ENCODE measurements around the gene KIAA1143. TPM values are rescaled to one million over a fixed set of nuclear protein-coding genes. Genes with fewer than 3 reads are reported as not detected.

The KIAA1143 gene
- 7.5 and 16.9 TPM in 2 replicates for total RNA-seq

GRCh38 chr3:44761424-44762169 is at the start of gene KIAA1143, which contains the start of gene KIF15:
Gene KIAA1143, minus strand, starts transcription at chr3:44761619. Its CDS starts 17 bp downstream, at chr3:44761602.
Gene KIF15, plus strand, starts transcription at chr3:44761794. Its CDS starts 72 bp downstream, at chr3:44761866.

GRCh38 chr3:44729384-44729910 is 32.0 kb downstream of the KIAA1143 start, which contains the start of gene ZNF501:
Gene ZNF501, plus strand, starts transcription at chr3:44729635. Its CDS starts 4,787 bp downstream, at chr3:44734422.

GRCh38 chr3:44712455-44713075 is 48.9 kb downstream of the KIAA1143 start, which contains the start of gene ZNF502:
Gene ZNF502, plus strand, starts transcription at chr3:44712660. Its CDS starts 7,602 bp downstream, at chr3:44720262.

Other genes starting within 250 kb of the KIAA1143 start
- 2.7 and 7.8 TPM in 2 replicates for gene ZKSCAN7, start 206.4 kb downstream of the KIAA1143 start, total RNA-seq
- gene ZNF660, start 176.7 kb downstream of the KIAA1143 start, total RNA-seq: 0.34 and 0.78 TPM in 2 replicates
- 20.2 and 25.3 TPM in 2 replicates for gene ZNF197, start 136.6 kb downstream of the KIAA1143 start, total RNA-seq
- 14.7 and 20.2 TPM in 2 replicates for gene ZNF35, start 112.9 kb downstream of the KIAA1143 start, total RNA-seq
- 6.2 and 9.0 TPM in 2 replicates for gene ZNF502, start 49.0 kb downstream of the KIAA1143 start, total RNA-seq
- 7.9 and 8.2 TPM in 2 replicates for gene ZNF501, start 32.0 kb downstream of the KIAA1143 start, total RNA-seq
- 0.50 and 0.68 TPM in 2 replicates for gene KIF15, start 175 bp upstream of the KIAA1143 start, total RNA-seq
- 11.9 and 15.7 TPM in 2 replicates for gene TMEM42, start 100.3 kb upstream of the KIAA1143 start, total RNA-seq
- 0.28 and 0.34 TPM in 2 replicates for gene TGM4, start 113.0 kb upstream of the KIAA1143 start, total RNA-seq
- 53.7 and 98.7 TPM in 2 replicates for gene ZDHHC3, start 214.6 kb upstream of the KIAA1143 start, total RNA-seq
- 45.2 and 57.8 TPM in 2 replicates for gene EXOSC7, start 214.6 kb upstream of the KIAA1143 start, total RNA-seq

Data from nasal cavity respiratory epithelium epithelial cell of viscerocranial mucosa (primary cell).